RWPE1 (cell line): ENCODE data around the gene PRKN.

Experiments
- CTCF ChIA-PET: fragments of 350-600 bp; sonication (Branson Sonifier 250); formaldehyde crosslinking; extraction: SDS; loops from one replicate; lab custom pipeline; 2021; lab: Yijun Ruan, JAX
- POLR2A ChIA-PET: fragments of 400-600 bp; formaldehyde crosslinking; extraction: SDS; loops from one replicate; lab custom pipeline; 2020; ENCODE audit warnings: antibody characterized with exemption; ENCODE audit not compliant: low non-redundant PET; lab: Yijun Ruan, JAX
- DNase-seq: peaks from one replicate; pipeline ENCODE4 v3.0.0; 2012; ENCODE audit warnings: low spot score
- H3K27ac ChIP-seq: fragments of 450-650 bp; 2 replicates; pipeline ENCODE4 v1.5.1; 2017
- CTCF ChIP-seq: fragments of 450-650 bp; conservative IDR thresholded peaks from 2 replicates; pipeline ENCODE4 v1.5.1; 2017; ENCODE audit warnings: low read depth, mild to moderate bottlenecking

The PRKN gene

GRCh38 chr6:162332365-162332764 lies 395.2 kb downstream of the PRKN start:
- no peak for DNase-seq
- TF ChIP-seq CTCF: no peak
- ChIA-PET CTCF (no interaction called here), POLR2A (no interaction called here)
- H3K27ac ChIP-seq: no peak overlapping the region

- CTCF ChIA-PET: no interaction called here
- DNase-seq: no peak
- no peak overlapping the region for H3K27ac ChIP-seq
- POLR2A ChIA-PET: no interaction called here
- no peak for TF ChIP-seq CTCF
Measured at GRCh38 chr6:162331911-162332310, 395.7 kb downstream of the PRKN start.

GRCh38 chr6:162325826-162326225 lies 401.7 kb downstream of the PRKN start:
- CTCF ChIA-PET: interaction anchor here (0.5 kb wide), 1 partner anchor 907 kb away, joined by 3 read pairs; no protein-coding TSS in a partner anchor
- no peak overlapping the region for H3K27ac ChIP-seq
- POLR2A ChIA-PET: no interaction called here
- DNase-seq: no peak
- TF ChIP-seq CTCF: no peak

GRCh38 chr6:162325051-162325450 lies 402.5 kb downstream of the PRKN start:
- ChIA-PET POLR2A (no interaction called here), CTCF (interaction anchor here (0.6 kb wide), 1 partner anchor 245 kb away, joined by 3 read pairs; no protein-coding TSS in a partner anchor)
- H3K27ac ChIP-seq: no peak overlapping the region
- DNase-seq: no peak
- no peak for TF ChIP-seq CTCF

- TF ChIP-seq CTCF: no peak
- no peak overlapping the region for H3K27ac ChIP-seq
- CTCF ChIA-PET: no interaction called here
- DNase-seq: no peak
- POLR2A ChIA-PET: no interaction called here
Measured at GRCh38 chr6:162315291-162315690, 412.3 kb downstream of the PRKN start.

- CTCF ChIA-PET: interaction anchor here (0.6 to 0.7 kb wide), 2 partner anchors 40 to 91 kb away, joined by 3 to 4 read pairs; no protein-coding TSS in a partner anchor
- no peak for DNase-seq
- POLR2A ChIA-PET: no interaction called here
- no peak for TF ChIP-seq CTCF
- no peak overlapping the region for H3K27ac ChIP-seq
Measured at GRCh38 chr6:162313922-162314660, 413.5 kb downstream of the PRKN start.
